ENCODE results near the gene TTC29. TPM values are rescaled to one million over a fixed set of nuclear protein-coding genes. Genes with fewer than 3 reads are reported as not detected.

Gene TTC29
- polyA plus RNA-seq, 1 donor: 0.10 TPM

DNA sequence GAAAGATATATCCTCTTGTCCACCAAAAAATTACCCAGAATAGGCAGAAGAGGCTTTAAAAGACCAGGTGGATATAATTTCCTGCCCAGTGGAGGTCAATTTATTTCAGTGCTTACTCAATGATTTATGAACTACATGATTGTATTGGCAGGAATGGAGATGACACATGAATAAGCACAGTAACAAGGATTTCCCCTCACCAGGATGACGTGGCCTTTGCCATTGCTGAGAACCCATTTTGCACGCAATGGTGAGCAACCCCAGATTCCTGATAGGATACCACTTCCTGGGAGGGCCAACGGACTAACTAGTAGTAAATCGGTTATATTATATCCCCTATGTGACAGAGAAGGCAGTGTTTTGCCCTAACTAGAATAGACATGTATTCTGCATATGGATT lies 11.6 kb upstream of the TTC29 start:
- no CpG with 5 or more reads among the region's 4 CpGs for WGBS (ENCODE audit: insufficient coverage, low lambda C conversion rate)
- Histone ChIP-seq H3K9me3 (ENCODE audit: control insufficient read depth, low read depth, low read length) (no peaks in the 10 kb centered on the region), H3K27ac (ENCODE audit: low read length) (no peak overlapping the region), H3K4me1 (ENCODE audit: control insufficient read depth, insufficient read depth, low read length) (no peaks in the 10 kb centered on the region), H3K36me3 (ENCODE audit: control insufficient read depth, insufficient read depth, low read length) (no peaks in the 10 kb centered on the region), H3K4me3 (ENCODE audit: low read length) (no peak overlapping the region), H3K27me3 (ENCODE audit: control insufficient read depth, insufficient read depth, low read length) (peaks cover 2% of the 10 kb centered on the region)
- no peak for DNase-seq

DNA sequence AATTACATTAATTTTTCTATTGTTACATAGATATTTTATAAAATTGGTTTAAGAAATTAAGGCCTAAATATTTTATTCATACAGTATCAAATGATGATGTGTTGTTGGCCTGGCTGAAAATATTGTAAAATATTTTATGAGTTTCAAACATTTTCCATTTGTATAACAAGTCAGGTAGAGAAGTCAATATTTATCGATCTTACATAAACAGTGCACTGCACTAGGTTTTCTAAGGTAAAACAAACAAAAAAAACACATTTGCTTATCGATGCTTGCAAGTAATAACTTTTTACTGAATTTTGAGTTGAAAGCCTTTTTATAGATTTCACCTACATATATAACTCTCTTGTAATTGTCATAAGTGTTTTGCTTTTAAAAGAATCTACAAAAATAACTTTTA lies 7.2 kb upstream of the TTC29 start:
- Histone ChIP-seq H3K27me3 (ENCODE audit: control insufficient read depth, insufficient read depth, low read length) (peaks cover 2% of the 10 kb centered on the region), H3K4me1 (ENCODE audit: control insufficient read depth, insufficient read depth, low read length) (no peaks in the 10 kb centered on the region), H3K36me3 (ENCODE audit: control insufficient read depth, insufficient read depth, low read length) (no peaks in the 10 kb centered on the region), H3K27ac (ENCODE audit: low read length) (no peak overlapping the region), H3K9me3 (ENCODE audit: control insufficient read depth, low read depth, low read length) (no peaks in the 10 kb centered on the region), H3K4me3 (ENCODE audit: low read length) (no peak overlapping the region)
- WGBS (ENCODE audit: insufficient coverage, low lambda C conversion rate): 78% methylated on average over 2 of the region's 2 CpGs
- no peak for DNase-seq

DNA sequence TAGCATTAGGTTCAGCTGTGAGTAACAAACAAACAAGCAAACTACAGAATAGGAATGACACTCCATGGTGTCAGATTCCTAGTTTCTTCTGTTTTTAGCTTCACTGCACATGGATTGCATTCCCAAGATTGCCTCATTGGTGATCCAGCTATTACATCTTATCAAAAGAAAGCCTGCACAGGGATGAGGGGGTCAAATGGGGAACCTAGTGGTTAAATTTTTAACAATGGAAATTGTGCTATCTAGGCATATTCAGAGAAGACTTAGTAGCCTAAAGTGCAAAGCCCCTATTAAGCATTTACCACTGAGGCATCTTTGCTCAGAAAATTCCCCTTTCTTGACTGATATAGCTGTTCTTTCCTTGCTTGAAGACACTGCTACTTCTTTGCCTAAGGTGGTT lies 3.9 kb upstream of the TTC29 start:
- peaks cover 13% of the 10 kb centered on the region for H3K27me3 ChIP-seq (ENCODE audit: control insufficient read depth, insufficient read depth, low read length)
- DNase-seq: no peak
- H3K4me1 ChIP-seq (ENCODE audit: control insufficient read depth, insufficient read depth, low read length): peaks cover 3% of the 10 kb centered on the region
- no peaks in the 10 kb centered on the region for H3K36me3 ChIP-seq (ENCODE audit: control insufficient read depth, insufficient read depth, low read length)
- no peaks in the 10 kb centered on the region for H3K9me3 ChIP-seq (ENCODE audit: control insufficient read depth, low read depth, low read length)
- no peak overlapping the region for H3K4me3 ChIP-seq (ENCODE audit: low read length)
- no peak overlapping the region for H3K27ac ChIP-seq (ENCODE audit: low read length)

DNA sequence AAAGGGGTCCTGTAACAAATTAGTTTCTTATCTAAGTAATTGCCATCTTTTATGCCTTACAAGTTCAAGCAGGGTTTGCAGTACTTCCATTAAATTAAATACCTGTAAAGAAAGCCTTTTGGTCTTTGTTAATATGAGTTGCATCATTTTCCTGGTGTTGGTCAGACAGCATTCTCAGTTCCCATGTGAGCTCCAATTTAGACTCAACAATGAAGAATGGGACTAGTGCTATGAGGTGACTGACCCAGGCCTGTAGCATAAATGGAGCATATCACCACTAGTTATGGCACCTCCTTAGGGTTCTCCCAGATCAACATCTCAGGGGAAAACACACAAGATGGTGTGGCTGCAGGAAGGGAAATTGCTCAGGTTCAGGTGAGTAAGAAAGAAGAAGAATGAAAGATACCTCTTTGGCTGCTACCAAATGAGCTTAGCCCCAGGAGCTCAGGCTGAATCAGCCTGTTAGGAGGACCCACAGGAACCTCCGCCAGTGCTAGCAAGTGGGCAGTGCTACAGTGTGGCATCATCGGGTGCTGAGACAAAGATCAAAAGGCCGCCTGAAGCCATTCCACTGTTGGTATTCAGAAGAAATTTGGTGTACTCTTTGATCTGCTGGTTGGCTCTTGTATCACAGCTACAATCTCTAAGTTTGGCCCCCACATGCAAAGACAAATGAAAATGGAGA lies 1.8 kb downstream of the TTC29 start:
- Histone ChIP-seq H3K27me3 (ENCODE audit: control insufficient read depth, insufficient read depth, low read length) (peaks cover 21% of the 10 kb centered on the region), H3K36me3 (ENCODE audit: control insufficient read depth, insufficient read depth, low read length) (no peaks in the 10 kb centered on the region), H3K9me3 (ENCODE audit: control insufficient read depth, low read depth, low read length) (no peaks in the 10 kb centered on the region), H3K4me3 (ENCODE audit: low read length) (no peak overlapping the region), H3K4me1 (ENCODE audit: control insufficient read depth, insufficient read depth, low read length) (peaks cover 3% of the 10 kb centered on the region), H3K27ac (ENCODE audit: low read length) (no peak overlapping the region)
- no peak for DNase-seq
- no CpG with 5 or more reads among the region's 3 CpGs for WGBS (ENCODE audit: insufficient coverage, low lambda C conversion rate)

DNA sequence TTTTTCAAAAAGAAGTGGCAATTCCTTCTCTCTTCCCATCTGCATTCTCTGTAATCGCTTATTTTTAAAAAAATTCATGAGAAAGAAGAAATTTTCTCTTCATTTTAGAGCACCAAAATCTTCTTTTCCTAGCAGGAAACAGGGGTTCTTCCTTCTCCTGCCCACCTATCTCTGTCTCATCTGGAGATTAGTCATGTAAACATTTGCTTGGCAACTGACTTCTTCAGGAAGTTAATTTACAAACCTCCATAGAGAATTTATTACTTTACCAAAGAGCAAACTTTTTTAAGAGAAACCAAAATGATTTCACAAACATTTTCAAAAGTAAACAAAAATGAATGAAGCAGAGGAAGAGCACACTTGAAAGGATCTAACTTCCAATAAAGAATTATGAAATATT lies 13.5 kb downstream of the TTC29 start:
- H3K36me3 ChIP-seq (ENCODE audit: control insufficient read depth, insufficient read depth, low read length): no peaks in the 10 kb centered on the region
- H3K4me1 ChIP-seq (ENCODE audit: control insufficient read depth, insufficient read depth, low read length): no peaks in the 10 kb centered on the region
- H3K27ac ChIP-seq (ENCODE audit: low read length): no peak overlapping the region
- H3K27me3 ChIP-seq (ENCODE audit: control insufficient read depth, insufficient read depth, low read length): no peaks in the 10 kb centered on the region
- H3K4me3 ChIP-seq (ENCODE audit: low read length): no peak overlapping the region
- WGBS (ENCODE audit: insufficient coverage, low lambda C conversion rate): 67% methylated on average over 1 of the region's 1 CpG
- no peaks in the 10 kb centered on the region for H3K9me3 ChIP-seq (ENCODE audit: control insufficient read depth, low read depth, low read length)
- no peak for DNase-seq

DNA sequence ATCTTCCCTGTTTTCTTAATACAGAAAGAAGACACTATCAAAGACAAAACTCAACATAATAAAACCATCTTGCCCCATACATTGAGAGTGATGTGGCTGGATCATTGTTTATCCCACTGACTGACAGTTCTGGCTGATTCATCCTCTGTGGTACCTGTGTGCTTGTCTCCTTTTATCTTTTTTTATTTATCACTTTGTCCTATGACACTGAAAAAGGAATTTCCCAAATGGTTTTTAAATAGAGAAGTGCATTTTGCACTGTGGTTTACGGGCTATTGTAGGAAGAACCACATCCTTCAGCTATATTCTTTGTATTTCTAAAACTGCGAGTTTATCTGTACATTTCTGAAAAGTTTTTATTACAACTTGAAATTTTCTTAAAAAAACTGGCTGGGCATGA lies 15.0 kb downstream of the TTC29 start:
- no peaks in the 10 kb centered on the region for H3K9me3 ChIP-seq (ENCODE audit: control insufficient read depth, low read depth, low read length)
- no CpG with 5 or more reads among the region's 2 CpGs for WGBS (ENCODE audit: insufficient coverage, low lambda C conversion rate)
- H3K27ac ChIP-seq (ENCODE audit: low read length): no peak overlapping the region
- H3K4me1 ChIP-seq (ENCODE audit: control insufficient read depth, insufficient read depth, low read length): no peaks in the 10 kb centered on the region
- H3K4me3 ChIP-seq (ENCODE audit: low read length): no peak overlapping the region
- no peaks in the 10 kb centered on the region for H3K36me3 ChIP-seq (ENCODE audit: control insufficient read depth, insufficient read depth, low read length)
- DNase-seq: no peak
- no peaks in the 10 kb centered on the region for H3K27me3 ChIP-seq (ENCODE audit: control insufficient read depth, insufficient read depth, low read length)

DNA sequence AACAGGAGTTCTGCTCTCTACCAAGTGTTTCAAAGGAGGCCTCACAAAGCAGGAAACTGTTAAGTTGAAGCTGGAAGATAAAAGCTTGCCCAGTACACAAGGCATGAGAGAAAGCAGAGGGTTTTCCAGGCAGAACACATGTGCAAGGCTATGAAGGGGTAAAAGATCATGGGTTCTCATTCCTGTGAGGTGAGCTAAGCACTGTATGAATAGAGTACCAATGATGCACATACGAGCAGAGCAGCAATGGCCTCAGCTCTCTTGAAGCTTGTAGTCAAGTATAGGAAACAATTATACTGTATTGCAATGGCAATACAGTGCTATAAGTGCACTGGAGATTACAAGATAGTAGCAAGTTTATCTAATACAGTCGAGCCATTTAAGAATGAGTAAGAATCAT lies 18.0 kb downstream of the TTC29 start:
- no peaks in the 10 kb centered on the region for H3K27me3 ChIP-seq (ENCODE audit: control insufficient read depth, insufficient read depth, low read length)
- WGBS (ENCODE audit: insufficient coverage, low lambda C conversion rate): 88% methylated on average over 1 of the region's 2 CpGs
- no peaks in the 10 kb centered on the region for H3K36me3 ChIP-seq (ENCODE audit: control insufficient read depth, insufficient read depth, low read length)
- H3K4me3 ChIP-seq (ENCODE audit: low read length): no peak overlapping the region
- no peak for DNase-seq
- no peaks in the 10 kb centered on the region for H3K9me3 ChIP-seq (ENCODE audit: control insufficient read depth, low read depth, low read length)
- H3K4me1 ChIP-seq (ENCODE audit: control insufficient read depth, insufficient read depth, low read length): no peaks in the 10 kb centered on the region
- no peak overlapping the region for H3K27ac ChIP-seq (ENCODE audit: low read length)

DNA sequence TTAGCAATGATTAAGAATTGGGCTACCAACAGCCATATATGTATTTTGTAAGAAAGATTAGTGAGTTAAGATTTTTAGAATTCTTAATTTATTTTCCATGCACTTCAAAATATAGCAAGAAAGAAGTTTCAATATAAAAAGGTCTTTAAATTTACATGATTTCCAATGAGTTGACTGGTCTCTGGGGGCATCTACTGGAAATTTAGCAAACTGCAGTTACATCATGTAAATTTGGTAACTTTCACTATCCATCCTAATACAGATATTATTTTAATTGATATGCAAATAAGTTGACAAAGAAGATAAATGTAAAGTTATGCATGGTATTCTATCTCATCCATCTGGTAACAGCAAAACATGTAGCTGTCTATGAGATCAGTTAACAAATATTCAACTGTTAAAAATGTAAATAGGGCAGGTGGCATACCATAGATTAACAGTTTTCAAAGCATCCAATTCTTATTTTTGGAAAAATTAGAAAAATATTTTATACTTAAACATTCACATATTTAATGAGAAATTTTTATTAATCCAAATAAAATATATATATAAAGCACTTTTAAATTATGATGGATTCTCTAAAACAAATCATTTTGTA lies 29.1 kb downstream of the TTC29 start:
- Histone ChIP-seq H3K9me3 (ENCODE audit: control insufficient read depth, low read depth, low read length) (no peaks in the 10 kb centered on the region), H3K4me1 (ENCODE audit: control insufficient read depth, insufficient read depth, low read length) (no peaks in the 10 kb centered on the region), H3K27me3 (ENCODE audit: control insufficient read depth, insufficient read depth, low read length) (no peaks in the 10 kb centered on the region), H3K4me3 (ENCODE audit: low read length) (no peak overlapping the region), H3K36me3 (ENCODE audit: control insufficient read depth, insufficient read depth, low read length) (no peaks in the 10 kb centered on the region), H3K27ac (ENCODE audit: low read length) (no peak overlapping the region)
- DNase-seq: no peak

DNA sequence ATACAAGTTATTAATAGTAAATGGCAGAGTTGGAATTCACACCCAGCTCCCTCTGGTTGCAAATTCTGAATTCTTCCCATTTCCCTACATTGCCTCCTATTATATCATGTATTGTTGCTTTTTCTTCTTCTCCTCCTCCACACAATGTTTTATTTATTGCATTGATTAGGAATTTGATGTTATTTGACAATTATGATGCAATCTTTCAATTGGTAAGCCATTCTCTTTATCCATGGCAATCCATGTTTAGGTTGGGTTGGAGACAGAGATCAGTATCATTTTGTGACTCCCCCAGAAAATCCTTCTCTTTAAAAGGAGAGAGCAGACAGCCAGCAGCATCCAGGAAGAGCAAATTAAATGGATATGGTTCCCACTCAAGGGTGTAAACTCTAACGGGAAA lies 30.5 kb downstream of the TTC29 start:
- no CpG with 5 or more reads among the region's 1 CpG for WGBS (ENCODE audit: insufficient coverage, low lambda C conversion rate)
- Histone ChIP-seq H3K27me3 (ENCODE audit: control insufficient read depth, insufficient read depth, low read length) (no peaks in the 10 kb centered on the region), H3K27ac (ENCODE audit: low read length) (no peak overlapping the region), H3K4me1 (ENCODE audit: control insufficient read depth, insufficient read depth, low read length) (no peaks in the 10 kb centered on the region), H3K36me3 (ENCODE audit: control insufficient read depth, insufficient read depth, low read length) (no peaks in the 10 kb centered on the region), H3K4me3 (ENCODE audit: low read length) (no peak overlapping the region), H3K9me3 (ENCODE audit: control insufficient read depth, low read depth, low read length) (no peaks in the 10 kb centered on the region)
- no peak for DNase-seq

DNA sequence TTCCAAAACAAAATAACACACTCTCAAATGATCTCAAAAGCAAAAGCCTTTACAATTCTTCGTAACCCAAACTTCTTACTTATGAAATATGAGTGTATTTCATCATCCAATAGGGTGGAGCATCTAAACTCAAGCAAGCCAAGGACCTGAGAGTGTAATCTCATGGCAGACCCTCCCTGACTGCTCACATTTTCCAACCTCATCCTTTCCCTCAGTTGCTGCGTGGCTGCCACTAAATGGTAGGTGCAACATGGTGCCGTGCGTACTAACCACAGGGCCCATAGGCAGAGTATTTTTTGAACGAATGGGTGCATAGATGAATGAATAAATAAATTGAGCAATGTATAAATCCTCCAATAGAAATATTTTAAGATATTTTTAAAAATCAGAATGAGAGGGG lies 45.4 kb downstream of the TTC29 start:
- no peaks in the 10 kb centered on the region for H3K27me3 ChIP-seq (ENCODE audit: control insufficient read depth, insufficient read depth, low read length)
- no peaks in the 10 kb centered on the region for H3K36me3 ChIP-seq (ENCODE audit: control insufficient read depth, insufficient read depth, low read length)
- H3K4me3 ChIP-seq (ENCODE audit: low read length): no peak overlapping the region
- no peak overlapping the region for H3K27ac ChIP-seq (ENCODE audit: low read length)
- no peak for DNase-seq
- 100% methylated on average over 2 of the region's 5 CpGs for WGBS (ENCODE audit: insufficient coverage, low lambda C conversion rate)
- H3K4me1 ChIP-seq (ENCODE audit: control insufficient read depth, insufficient read depth, low read length): no peaks in the 10 kb centered on the region
- no peaks in the 10 kb centered on the region for H3K9me3 ChIP-seq (ENCODE audit: control insufficient read depth, low read depth, low read length)

DNA sequence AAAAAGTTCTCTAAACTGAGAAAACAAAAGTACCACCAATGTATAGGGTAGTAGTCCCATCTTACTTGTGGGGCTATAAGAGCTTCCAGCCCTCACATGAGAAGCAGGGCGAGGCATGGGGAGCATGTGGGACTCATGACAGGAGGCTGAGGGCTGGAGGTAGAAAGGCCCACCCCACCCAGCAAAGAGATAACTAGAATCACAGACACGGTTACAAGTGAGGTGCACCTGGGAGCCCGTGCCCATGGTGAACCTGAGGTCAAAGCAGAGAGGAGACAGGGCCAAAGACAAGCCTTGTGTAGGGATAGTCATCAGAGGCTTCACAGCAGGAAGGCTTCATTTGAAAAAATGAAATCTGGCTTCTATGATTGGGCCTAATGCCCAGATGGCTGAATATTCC lies 55.4 kb downstream of the TTC29 start:
- WGBS (ENCODE audit: insufficient coverage, low lambda C conversion rate): no CpG with 5 or more reads among the region's 3 CpGs
- no peaks in the 10 kb centered on the region for H3K36me3 ChIP-seq (ENCODE audit: control insufficient read depth, insufficient read depth, low read length)
- H3K4me1 ChIP-seq (ENCODE audit: control insufficient read depth, insufficient read depth, low read length): no peaks in the 10 kb centered on the region
- DNase-seq: no peak
- no peak overlapping the region for H3K4me3 ChIP-seq (ENCODE audit: low read length)
- no peaks in the 10 kb centered on the region for H3K27me3 ChIP-seq (ENCODE audit: control insufficient read depth, insufficient read depth, low read length)
- no peak overlapping the region for H3K27ac ChIP-seq (ENCODE audit: low read length)
- no peaks in the 10 kb centered on the region for H3K9me3 ChIP-seq (ENCODE audit: control insufficient read depth, low read depth, low read length)
